PC-9 (cell line): Measurements from ENCODE around the gene R3HDM2. TPM values are rescaled to one million over a fixed set of nuclear protein-coding genes. Genes with fewer than 3 reads are reported as not detected.

Experiments used
- BruUV-seq: library from RNA; stranded (reverse); fragments of 400-500 nt; replicated peaks from 2 replicates; lab custom pipeline; 2021; lab: Mats Ljungman, UMichigan
- CTCF ChIA-PET: fragments of 300-600 bp; sonication (Branson Sonifier 250); formaldehyde crosslinking; loops from one replicate; lab custom pipeline; 2022; ENCODE audit warnings: antibody characterized with exemption; lab: Charles Lee
- POLR2A ChIA-PET: fragments of 300-600 bp; sonication (Branson Sonifier 250); formaldehyde crosslinking; loops from one replicate; lab custom pipeline; 2022; ENCODE audit warnings: antibody characterized with exemption; ENCODE audit not compliant: unreplicated experiment; lab: Charles Lee
- DNase-seq, 2 experiments: peaks; one replicate each; pipeline versions ENCODE4 v3.0.0 to v3.0.0-alpha.2; 2015 to 2022; ENCODE audit warnings: mixed read lengths in 1 of 2
- H2AFZ ChIP-seq: fragments of 200-600 bp; sonication (generic); 2 replicates; pipeline ENCODE4 v1.8.1; 2017; ENCODE audit warnings: antibody characterized with exemption
- H3F3A ChIP-seq: fragments of 200-600 bp; sonication (generic); 2 replicates; pipeline ENCODE4 v1.8.1; 2017; ENCODE audit warnings: antibody characterized with exemption, mild to moderate bottlenecking, low read depth; ENCODE audit not compliant: insufficient read depth
- H3K27ac ChIP-seq: fragments of 200-600 bp; sonication (generic); 2 replicates; pipeline ENCODE4 v1.6.1; 2016; ENCODE audit warnings: mixed run types
- H3K27me3 ChIP-seq: fragments of 200-600 bp; sonication (generic); 2 replicates; pipeline ENCODE4 v1.6.1; 2016; ENCODE audit warnings: low read depth, mixed run types; ENCODE audit not compliant: insufficient read depth
- H3K36me3 ChIP-seq: fragments of 200-600 bp; sonication (generic); 2 replicates; pipeline ENCODE4 v1.6.1; 2016; ENCODE audit warnings: low read depth, mixed run types
- H3K4me1 ChIP-seq: fragments of 200-600 bp; sonication (generic); replicated peaks from 2 replicates; pipeline ENCODE4 v1.6.1; 2016; ENCODE audit warnings: mixed run types; ENCODE audit not compliant: insufficient read depth
- H3K4me2 ChIP-seq: fragments of 200-600 bp; sonication (generic); 2 replicates; pipeline ENCODE4 v1.6.1; 2017; ENCODE audit warnings: mixed run types
- H3K4me3 ChIP-seq: fragments of 200-600 bp; sonication (generic); 2 replicates; pipeline ENCODE4 v1.6.1; 2016; ENCODE audit warnings: mixed run types
- H3K79me2 ChIP-seq: fragments of 200-600 bp; sonication (generic); 2 replicates; pipeline ENCODE4 v1.6.1; 2017; ENCODE audit warnings: low read depth, mixed run types
- H3K9me2 ChIP-seq: fragments of 200-600 bp; sonication (generic); 2 replicates; pipeline ENCODE4 v1.8.1; 2017; ENCODE audit warnings: mild to moderate bottlenecking; ENCODE audit not compliant: insufficient read depth
- H3K9me3 ChIP-seq: fragments of 200-600 bp; sonication (generic); 2 replicates; pipeline ENCODE4 v1.8.1; 2016; ENCODE audit warnings: low read depth; ENCODE audit not compliant: insufficient read depth
- H4K20me1 ChIP-seq: fragments of 200-600 bp; sonication (generic); 2 replicates; pipeline ENCODE4 v1.8.1; 2017; ENCODE audit not compliant: insufficient read depth
- EZH2 ChIP-seq: fragments of 200-600 bp; sonication (generic); IDR thresholded peaks from 2 replicates; pipeline ENCODE4 v1.8.0; 2017; ENCODE audit warnings: antibody characterized with exemption, low read depth
- intact Hi-C: fragments of 100-400 bp; cut with micrococcal nuclease; formaldehyde crosslinking; loops from one replicate; pipeline ENCODE4 v1.10.0; 2022; ENCODE audit not compliant: unreplicated experiment
- total RNA-seq: library from RNA; stranded (reverse); gene quantifications from 2 replicates; pipeline ENCODE4 v1.2.3, GENCODE V29; 2021
- TF ChIP-seq, protein P1 (sequence below): fragments of 200-600 bp; sonication (generic); conservative IDR thresholded peaks from 2 replicates; pipeline ENCODE4 v1.6.1; 2017; ENCODE audit warnings: mixed run types, antibody characterized with exemption, mild to moderate bottlenecking, moderate library complexity

Gene R3HDM2
- total RNA-seq, 1 experiment from 2014 or later, result 65.1 TPM

GRCh38 chr12:57208631-57209282 is 222.1 kb downstream of the R3HDM2 start:
- DNase-seq, result no peak
- POLR2A ChIA-PET, result no interaction called here
- CTCF ChIA-PET, result no interaction called here
- no TSS peak for BruUV-seq
- no peaks in the 10 kb centered on the region for H3K9me3 ChIP-seq
- no peak overlapping the region for H3K27ac ChIP-seq
- intact Hi-C loops, result no loop called here
- H2AFZ ChIP-seq, result no peak overlapping the region
- no peaks in the 10 kb centered on the region for H3K79me2 ChIP-seq
- H3K4me1 ChIP-seq, result peaks cover 4% of the 10 kb centered on the region
- H3F3A ChIP-seq, result peaks cover 4% of the 10 kb centered on the region
- no peaks in the 10 kb centered on the region for H3K9me2 ChIP-seq
- H3K27me3 ChIP-seq, result no peaks in the 10 kb centered on the region
- no peak overlapping the region for H3K4me2 ChIP-seq
- no peaks in the 10 kb centered on the region for H4K20me1 ChIP-seq
- TF ChIP-seq, protein P1, sequence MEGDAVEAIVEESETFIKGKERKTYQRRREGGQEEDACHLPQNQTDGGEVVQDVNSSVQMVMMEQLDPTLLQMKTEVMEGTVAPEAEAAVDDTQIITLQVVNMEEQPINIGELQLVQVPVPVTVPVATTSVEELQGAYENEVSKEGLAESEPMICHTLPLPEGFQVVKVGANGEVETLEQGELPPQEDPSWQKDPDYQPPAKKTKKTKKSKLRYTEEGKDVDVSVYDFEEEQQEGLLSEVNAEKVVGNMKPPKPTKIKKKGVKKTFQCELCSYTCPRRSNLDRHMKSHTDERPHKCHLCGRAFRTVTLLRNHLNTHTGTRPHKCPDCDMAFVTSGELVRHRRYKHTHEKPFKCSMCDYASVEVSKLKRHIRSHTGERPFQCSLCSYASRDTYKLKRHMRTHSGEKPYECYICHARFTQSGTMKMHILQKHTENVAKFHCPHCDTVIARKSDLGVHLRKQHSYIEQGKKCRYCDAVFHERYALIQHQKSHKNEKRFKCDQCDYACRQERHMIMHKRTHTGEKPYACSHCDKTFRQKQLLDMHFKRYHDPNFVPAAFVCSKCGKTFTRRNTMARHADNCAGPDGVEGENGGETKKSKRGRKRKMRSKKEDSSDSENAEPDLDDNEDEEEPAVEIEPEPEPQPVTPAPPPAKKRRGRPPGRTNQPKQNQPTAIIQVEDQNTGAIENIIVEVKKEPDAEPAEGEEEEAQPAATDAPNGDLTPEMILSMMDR, result no peak
- TF ChIP-seq EZH2, result no peak
- no peaks in the 10 kb centered on the region for H3K36me3 ChIP-seq
- H3K4me3 ChIP-seq, result no peak overlapping the region

- DNase-seq, result no peak
- TF ChIP-seq, protein P1, result no peak
- no peak for TF ChIP-seq EZH2
- BruUV-seq, result no TSS peak
Measured at GRCh38 chr12:57207731-57208630, 222.9 kb downstream of the R3HDM2 start.

DNA sequence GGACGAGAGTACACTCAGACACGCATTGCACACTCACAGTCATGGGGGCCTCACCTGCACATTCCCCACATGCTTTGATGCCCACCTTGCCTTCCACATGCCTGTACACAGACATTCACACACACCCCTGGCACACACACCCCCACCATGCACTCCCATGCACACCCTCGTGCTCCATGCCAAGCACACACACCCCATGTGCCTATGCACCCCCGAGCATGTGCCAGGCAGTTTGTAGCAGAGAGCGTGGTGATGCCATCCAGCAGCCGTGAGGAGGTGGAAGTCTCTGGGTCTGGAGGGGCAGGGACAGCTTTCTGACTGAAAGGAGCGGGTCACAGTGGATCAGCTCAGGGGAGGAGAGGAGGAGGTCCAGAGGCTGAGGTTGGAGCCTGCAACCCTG is 224.9 kb downstream of the R3HDM2 start:
- ChIA-PET CTCF (no interaction called here), POLR2A (no interaction called here)
- no peak overlapping the region for H3K4me3 ChIP-seq
- H3K4me2 ChIP-seq, result no peak overlapping the region
- no peak for DNase-seq
- no peaks in the 10 kb centered on the region for H3K4me1 ChIP-seq
- no TSS peak for BruUV-seq
- no peaks in the 10 kb centered on the region for H3K27me3 ChIP-seq
- H2AFZ ChIP-seq, result no peak overlapping the region
- no peak overlapping the region for H3K27ac ChIP-seq
- TF ChIP-seq EZH2, result no peak
- TF ChIP-seq, protein P1, result no peak
- no peaks in the 10 kb centered on the region for H3K9me3 ChIP-seq
- H4K20me1 ChIP-seq, result no peaks in the 10 kb centered on the region
- no peaks in the 10 kb centered on the region for H3K9me2 ChIP-seq
- H3K79me2 ChIP-seq, result no peaks in the 10 kb centered on the region
- intact Hi-C loops, result no loop called here
- H3F3A ChIP-seq, result no peaks in the 10 kb centered on the region
- H3K36me3 ChIP-seq, result no peaks in the 10 kb centered on the region

More at GRCh38 chr12:57207731-57208630, 222.9 kb downstream of the R3HDM2 start:
- ChIA-PET POLR2A (no interaction called here), CTCF (no interaction called here)
- Histone ChIP-seq H3K9me3 (no peaks in the 10 kb centered on the region), H4K20me1 (no peaks in the 10 kb centered on the region), H3F3A (no peaks in the 10 kb centered on the region), H3K9me2 (no peaks in the 10 kb centered on the region), H3K36me3 (no peaks in the 10 kb centered on the region), H3K4me2 (no peak overlapping the region), H2AFZ (no peak overlapping the region), H3K27me3 (no peaks in the 10 kb centered on the region), H3K4me3 (no peak overlapping the region), H3K79me2 (no peaks in the 10 kb centered on the region), H3K4me1 (no peaks in the 10 kb centered on the region), H3K27ac (no peak overlapping the region)
- intact Hi-C loops, result no loop called here
